SK-N-SH (cell line): ENCODE data around the gene ATAD3B. TPM values are rescaled to one million over a fixed set of nuclear protein-coding genes. Genes with fewer than 3 reads are reported as not detected.
"Not testable (repeated sequence)": the region's sequence is repeated elsewhere in the genome, so short reads cannot be mapped to it uniquely, and the experiment has no call there.

Experiments used
- CTCF ChIA-PET: fragments of 300-600, 350-600 bp; formaldehyde crosslinking; extraction: SDS; loops from one replicate; lab custom pipeline; 2021; lab: Yijun Ruan, JAX
- POLR2A ChIA-PET: fragments of 350-600 bp; sonication (Branson Sonifier 250); formaldehyde crosslinking; extraction: SDS; loops from one replicate; lab custom pipeline; 2020; ENCODE audit warnings: antibody characterized with exemption, inconsistent platforms; lab: Yijun Ruan, JAX
- DNase-seq: peaks from one replicate; pipeline ENCODE4 v3.0.0; 2012
- H2AFZ ChIP-seq: fragments of 200-600 bp; sonication (generic); 2 replicates; pipeline ENCODE4 v1.8.1; 2016; ENCODE audit warnings: antibody characterized with exemption, mild to moderate bottlenecking, low read depth
- H3F3A ChIP-seq: fragments of 200-600 bp; sonication (generic); replicated peaks from 2 replicates; pipeline ENCODE3; 2016; ENCODE audit warnings: antibody characterized with exemption, mild to moderate bottlenecking; ENCODE audit not compliant: insufficient read depth
- H3K27ac ChIP-seq, 2 experiments: fragments of 200-500 bp in 1 of 2; fragments of 200-600 bp in 1 of 2; sonication (Bioruptor generic) in 1 of 2; sonication (generic), shearing (Covaris generic) in 1 of 2; 2 replicates each; pipeline versions ENCODE4 v1.5.1 to v1.6.1; 2014 to 2016; ENCODE audit warnings: low read depth in 2 of 2, inconsistent platforms in 1 of 2, low read length in 1 of 2, mild to moderate bottlenecking in 1 of 2, mixed read lengths in 1 of 2
- H3K27me3 ChIP-seq: fragments of 200-600 bp; sonication (generic), shearing (Covaris generic); 2 replicates; pipeline ENCODE4 v1.6.1; 2016; ENCODE audit warnings: mixed run types; ENCODE audit not compliant: insufficient read depth
- H3K36me3 ChIP-seq, 2 experiments: fragments of 200-500 bp in 1 of 2; fragments of 200-600 bp in 1 of 2; sonication (Bioruptor generic) in 1 of 2; sonication (generic) in 1 of 2; replicated peaks in 1 of 2; 2 replicates each; pipeline versions ENCODE3 to v1.5.1; 2014 to 2016; ENCODE audit warnings: low read length in 1 of 2, mild to moderate bottlenecking in 1 of 2; ENCODE audit not compliant: insufficient read depth in 2 of 2, control insufficient read depth in 1 of 2
- H3K4me1 ChIP-seq, 2 experiments: fragments of 200-500 bp in 1 of 2; fragments of 200-600 bp in 1 of 2; sonication (Bioruptor generic) in 1 of 2; sonication (generic), shearing (Covaris generic) in 1 of 2; 2 replicates each; pipeline versions ENCODE4 v1.5.1 to v1.6.1; 2014 to 2016; ENCODE audit warnings: low read depth in 1 of 2, low read length in 1 of 2, mixed run types in 1 of 2; ENCODE audit not compliant: insufficient read depth in 2 of 2, control insufficient read depth in 1 of 2
- H3K4me2 ChIP-seq: fragments of 200-600 bp; sonication (generic), shearing (Covaris generic); 2 replicates; pipeline ENCODE4 v1.6.1; 2017; ENCODE audit warnings: mixed run types
- H3K4me3 ChIP-seq, 2 experiments: fragments of 200-500 bp in 1 of 2; fragments of 200-600 bp in 1 of 2; sonication (Bioruptor generic) in 1 of 2; sonication (generic), shearing (Covaris generic) in 1 of 2; 2 replicates each; pipeline versions ENCODE4 v1.5.1 to v1.8.1; 2014 to 2016; ENCODE audit warnings: low read depth in 2 of 2, inconsistent platforms in 1 of 2, low read length in 1 of 2, mild to moderate bottlenecking in 1 of 2, mixed read lengths in 1 of 2, moderate library complexity in 1 of 2
- H3K79me2 ChIP-seq: fragments of 200-600 bp; sonication (generic); 2 replicates; pipeline ENCODE4 v1.8.1; 2017; ENCODE audit warnings: mild to moderate bottlenecking; ENCODE audit not compliant: insufficient read depth
- H3K9ac ChIP-seq: fragments of 200-600 bp; sonication (generic); 2 replicates; pipeline ENCODE4 v1.6.1; 2017; ENCODE audit warnings: mixed run types
- H3K9me2 ChIP-seq: fragments of 200-600 bp; sonication (generic); 2 replicates; pipeline ENCODE4 v1.6.1; 2017; ENCODE audit warnings: mixed run types
- H3K9me3 ChIP-seq: fragments of 200-600 bp; sonication (generic); 2 replicates; pipeline ENCODE4 v1.6.1; 2017; ENCODE audit warnings: mixed run types, mild to moderate bottlenecking, moderate library complexity
- H4K20me1 ChIP-seq: fragments of 200-600 bp; sonication (generic); 2 replicates; pipeline ENCODE4 v1.6.1; 2017; ENCODE audit warnings: mild to moderate bottlenecking, mixed run types; ENCODE audit not compliant: insufficient read depth
- EZH2phosphoT487 ChIP-seq: fragments of 200-600 bp; sonication (generic); IDR thresholded peaks from 2 replicates; pipeline ENCODE4 v1.6.1; 2017; ENCODE audit warnings: low read depth, mixed run types, mild to moderate bottlenecking, antibody characterized with exemption, moderate library complexity, borderline replicate concordance
- FOXJ3 ChIP-seq: sonication (generic); formaldehyde crosslinking; IDR thresholded peaks from 2 replicates; pipeline ENCODE4 v1.5.1; 2020; ENCODE audit warnings: mild to moderate bottlenecking, missing genetic modification reagents
- GATA2 ChIP-seq: sonication (generic); formaldehyde crosslinking; IDR thresholded peaks from 2 replicates; pipeline ENCODE4 v1.5.0; 2020; ENCODE audit warnings: mild to moderate bottlenecking, missing genetic modification reagents
- IRF3 ChIP-seq: fragments of 150-350 bp; IDR thresholded peaks from 2 replicates; pipeline ENCODE4 v1.6.1; 2016; ENCODE audit warnings: mild to moderate bottlenecking, low read depth, low read length
- JUND ChIP-seq: IDR thresholded peaks from 2 replicates; pipeline ENCODE4 v1.4.0; 2012
- MAX ChIP-seq: IDR thresholded peaks from 2 replicates; pipeline ENCODE4 v1.4.0; 2012; ENCODE audit warnings: low read depth
- MEF2A ChIP-seq: IDR thresholded peaks from 2 replicates; pipeline ENCODE4 v1.4.0; 2012; ENCODE audit warnings: low read depth, borderline replicate concordance
- NRF1 ChIP-seq: IDR thresholded peaks from 2 replicates; pipeline ENCODE4 v1.6.1; 2012; ENCODE audit warnings: low read depth, mild to moderate bottlenecking, low read length
- RAD21 ChIP-seq: IDR thresholded peaks from 2 replicates; pipeline ENCODE4 v1.6.1; 2012; ENCODE audit warnings: mild to moderate bottlenecking, low read length
- RCOR1 ChIP-seq: fragments of 150-350 bp; IDR thresholded peaks from 2 replicates; pipeline ENCODE4 v1.6.1; 2017; ENCODE audit warnings: antibody characterized with exemption, low read length
- REST ChIP-seq: IDR thresholded peaks from 2 replicates; pipeline ENCODE4 v1.6.1; 2012; ENCODE audit warnings: mild to moderate bottlenecking, low read depth, low read length, moderate library complexity
- RFX5 ChIP-seq: IDR thresholded peaks from 2 replicates; pipeline ENCODE4 v1.6.1; 2012; ENCODE audit warnings: mild to moderate bottlenecking, improper control_type of control experiment, low read length
- RXRA ChIP-seq: IDR thresholded peaks from 2 replicates; pipeline ENCODE4 v1.4.0; 2012; ENCODE audit warnings: low read depth, mild to moderate bottlenecking, borderline replicate concordance
- SIN3A ChIP-seq: IDR thresholded peaks from 2 replicates; pipeline ENCODE4 v1.6.1; 2012; ENCODE audit warnings: low read depth, mild to moderate bottlenecking, low read length, moderate library complexity, borderline replicate concordance
- SMC3 ChIP-seq: IDR thresholded peaks from 2 replicates; pipeline ENCODE4 v1.6.1; 2012; ENCODE audit warnings: low read depth, low read length, improper control_type of control experiment
- TCF12 ChIP-seq: IDR thresholded peaks from 2 replicates; pipeline ENCODE4 v1.4.0; 2012
- TEAD4 ChIP-seq: IDR thresholded peaks from 2 replicates; pipeline ENCODE4 v1.4.0; 2012; ENCODE audit warnings: mild to moderate bottlenecking, borderline replicate concordance; ENCODE audit not compliant: insufficient read depth
- YY1 ChIP-seq: IDR thresholded peaks from 2 replicates; pipeline ENCODE4 v1.4.0; 2012; ENCODE audit warnings: low read depth, mild to moderate bottlenecking
- WGBS: methylation state at CpG from one replicate; pipeline ENCODE4 v1.1.6; 2017; ENCODE audit warnings: low lambda C conversion rate; 5-methylcytosine and 5-hydroxymethylcytosine counted together
- polyA plus RNA-seq, 3 experiments: library from polyadenylated mRNA; depleted of rRNA; stranded (reverse); fragments of >200 nt; gene quantifications; 2 replicates each; pipeline ENCODE4 v1.2.3, GENCODE V29; 2012

Gene ATAD3B
- polyA plus RNA-seq, 1 of the 3 experiments (the other 2 are of a cell fraction): 71.6 TPM

GRCh38 chr1:1507305-1507704 is 35.7 kb downstream of the ATAD3B start:
- Histone ChIP-seq H3K9me2 (no peaks in the 10 kb centered on the region), H3K4me3 (no peak overlapping the region), H3K36me3 (no peaks in the 10 kb centered on the region), H3K9me3 (no peaks in the 10 kb centered on the region), H3K4me1 (peaks cover 0 to 4% of the 10 kb centered on the region in 2 experiments; a peak in 1 of 4 replicates), H2AFZ (no peak overlapping the region), H3K79me2 (peaks cover 3% of the 10 kb centered on the region; the same call in 1 of the 2 replicates), H3K9ac (no peak overlapping the region), H3K27ac (no peak overlapping the region), H4K20me1 (no peaks in the 10 kb centered on the region), H3K4me2 (no peak overlapping the region), H3K27me3 (no peaks in the 10 kb centered on the region), H3F3A (peaks cover 9% of the 10 kb centered on the region)
- 90% methylated on average over 4 of the region's 4 CpGs for WGBS
- POLR2A ChIA-PET: no interaction called here
- TF ChIP-seq RFX5 (no peak), FOXJ3 (no peak), SIN3A (no peak), REST (no peak), RXRA (no peak), TCF12 (no peak), RCOR1 (no peak), TEAD4 (no peak), NRF1 (no peak), MAX (no peak), IRF3 (no peak), MEF2A (no peak), EZH2phosphoT487 (no peak), GATA2 (no peak), RAD21 (no peak), SMC3 (no peak), YY1 (no peak), JUND (no peak)
- CTCF ChIA-PET: no interaction called here
- DNase-seq: no peak

GRCh38 chr1:1508775-1509464 is 37.4 kb downstream of the ATAD3B start:
- H2AFZ ChIP-seq, H3K27ac ChIP-seq, H3K4me1 ChIP-seq, H3F3A ChIP-seq, H3K4me2 ChIP-seq, H4K20me1 ChIP-seq, H3K27me3 ChIP-seq, DNase-seq, H3K9ac ChIP-seq, H3K9me3 ChIP-seq, POLR2A ChIA-PET, H3K9me2 ChIP-seq, H3K4me3 ChIP-seq, H3K36me3 ChIP-seq, CTCF ChIA-PET: not testable (repeated sequence)
- H3K79me2 ChIP-seq: peaks cover 12% of the 10 kb centered on the region; the same call in 1 of the 2 replicates
- 97% methylated on average over 6 of the region's 34 CpGs for WGBS

GRCh38 chr1:1509465-1509850 is 37.9 kb downstream of the ATAD3B start:
- H3K4me3 ChIP-seq, H3K9me2 ChIP-seq, H3K27me3 ChIP-seq, CTCF ChIA-PET, H2AFZ ChIP-seq, H4K20me1 ChIP-seq, H3K27ac ChIP-seq, H3K4me1 ChIP-seq, POLR2A ChIA-PET, H3F3A ChIP-seq, H3K9me3 ChIP-seq, DNase-seq, H3K4me2 ChIP-seq, H3K36me3 ChIP-seq, H3K9ac ChIP-seq: not testable (repeated sequence)
- 98% methylated on average over 7 of the region's 21 CpGs for WGBS
- peaks cover 15% of the 10 kb centered on the region; the same call in 1 of the 2 replicates for H3K79me2 ChIP-seq
